OCI-LY1 (cell line): ENCODE data around the gene HEATR1.

Experiments used
- CTCF ChIP-seq: fragments of 200-600 bp; sonication (generic), shearing (Covaris generic); IDR thresholded peaks from 2 replicates; pipeline ENCODE4 v1.5.1; 2017; ENCODE audit warnings: mild to moderate bottlenecking, antibody characterized with exemption, low read length, moderate library complexity, mixed read lengths
- EZH2 ChIP-seq: fragments of 200-600 bp; sonication (generic), shearing (Covaris generic); IDR thresholded peaks from 2 replicates; pipeline ENCODE4 v1.8.0; 2017; ENCODE audit warnings: borderline replicate concordance, mixed run types, mild to moderate bottlenecking, antibody characterized with exemption, low read length, moderate library complexity, mixed read lengths

- TF ChIP-seq CTCF (no peak), EZH2 (no peak)
Measured at GRCh38 chr1:236502579-236502971, 101.7 kb downstream of the HEATR1 start.
